NCI-H748 (cell line): Measurements from ENCODE around the gene TYW1B.
"Not testable (repeated sequence)": the region's sequence is repeated elsewhere in the genome, so short reads cannot be mapped to it uniquely, and the experiment has no call there.

Experiments used
- DNase-seq: peaks from one replicate; lab custom pipeline; 2025; ENCODE audit not compliant: unreplicated experiment; lab: John Stamatoyannopoulos, UW

Gene TYW1B

DNA sequence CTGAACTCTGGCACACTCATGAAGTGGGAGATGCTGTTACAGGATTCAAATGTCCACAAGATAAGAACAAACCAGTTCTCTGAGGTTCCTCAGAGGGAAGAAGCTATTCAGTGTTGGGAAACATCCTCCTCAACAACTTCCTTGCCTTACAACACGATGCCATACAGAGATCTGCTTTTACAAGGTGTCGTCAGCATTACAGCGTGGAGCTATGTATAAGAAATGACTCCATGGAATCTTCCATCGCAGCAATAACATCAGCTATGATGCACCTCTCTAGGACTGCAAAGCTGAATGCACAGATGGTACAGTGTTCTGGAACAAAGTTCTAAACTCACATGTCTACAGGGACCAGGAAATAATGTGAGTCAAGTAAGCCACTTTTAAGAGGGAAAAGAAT, 122.3 kb downstream of the TYW1B start:
- not testable (repeated sequence) for DNase-seq

DNA sequence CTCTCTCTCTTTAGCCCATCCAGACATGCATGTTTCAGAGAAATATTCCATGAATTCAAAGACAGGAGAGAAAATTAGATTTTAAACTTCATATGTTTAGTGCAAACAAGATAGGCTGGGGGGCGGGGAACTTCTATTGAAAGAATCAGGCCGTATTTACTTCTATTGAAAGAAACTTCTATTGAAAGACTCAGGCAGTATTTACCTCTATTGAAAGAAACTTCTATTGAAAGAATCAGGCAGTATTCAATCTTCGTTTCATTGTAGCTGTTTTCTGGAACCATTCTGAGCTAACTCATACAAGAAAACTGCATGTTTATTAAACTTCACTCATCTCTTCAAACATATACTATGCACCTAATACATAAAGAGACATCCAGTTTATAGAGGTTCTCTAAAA, 123.1 kb downstream of the TYW1B start:
- DNase-seq = no peak

DNA sequence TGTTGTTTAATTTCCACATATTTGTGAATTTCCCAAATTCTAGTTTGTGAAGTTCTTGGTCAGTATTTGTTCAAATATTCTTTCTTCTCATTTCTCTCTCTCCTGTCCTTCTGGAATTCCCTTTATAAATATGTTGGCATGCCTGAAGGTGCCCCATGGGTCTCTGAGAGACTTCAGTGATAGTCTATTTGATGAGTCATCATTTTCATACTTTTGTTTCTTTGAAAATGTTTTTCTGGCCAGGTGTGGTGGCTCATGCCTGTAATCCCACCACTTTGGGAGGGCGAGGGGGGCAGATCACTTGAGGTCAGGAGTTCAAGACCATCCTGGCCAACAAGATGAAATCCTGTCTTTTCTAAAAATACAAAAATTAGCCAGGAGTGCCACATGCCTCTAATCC, 127.5 kb downstream of the TYW1B start:
- not testable (repeated sequence) for DNase-seq

DNA sequence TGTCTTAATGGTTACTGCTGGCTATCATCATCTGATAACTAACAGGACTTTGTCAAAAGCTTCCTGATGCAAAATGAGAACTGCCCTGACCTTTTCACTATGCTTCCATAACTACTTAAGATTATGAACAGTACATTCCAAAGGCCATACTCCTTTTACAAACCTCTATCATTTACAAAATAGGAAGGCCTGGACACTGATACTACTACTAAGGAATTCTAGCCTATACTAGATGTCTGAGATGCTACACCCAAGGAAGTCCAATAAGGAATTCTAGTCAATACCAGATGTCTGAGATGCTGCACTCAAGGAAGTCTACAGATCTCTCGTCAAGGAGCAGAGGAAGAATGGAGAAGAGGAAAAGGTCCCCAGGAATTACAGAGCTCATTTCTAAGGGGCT, 130.9 kb downstream of the TYW1B start:
- not testable (repeated sequence) for DNase-seq

DNA sequence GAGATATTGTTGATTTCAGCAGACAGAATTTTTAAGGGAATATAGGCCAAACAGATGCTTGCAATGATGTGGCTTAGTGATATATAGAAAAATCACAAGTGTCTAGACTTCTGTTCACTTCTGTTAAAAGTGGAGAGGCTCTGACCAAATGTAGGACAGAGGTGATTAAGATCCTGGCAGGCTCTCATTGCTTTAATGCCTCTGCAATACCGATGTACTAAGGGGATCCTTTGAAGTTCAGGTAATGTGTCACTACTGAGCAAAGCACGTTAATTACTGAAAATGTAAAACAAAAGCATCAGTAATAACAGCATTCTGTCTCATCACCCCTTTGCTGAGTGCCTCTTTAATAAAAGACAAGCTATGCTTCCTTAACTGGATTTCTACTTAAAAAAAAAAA, 131.4 kb downstream of the TYW1B start:
- not testable (repeated sequence) for DNase-seq

DNA sequence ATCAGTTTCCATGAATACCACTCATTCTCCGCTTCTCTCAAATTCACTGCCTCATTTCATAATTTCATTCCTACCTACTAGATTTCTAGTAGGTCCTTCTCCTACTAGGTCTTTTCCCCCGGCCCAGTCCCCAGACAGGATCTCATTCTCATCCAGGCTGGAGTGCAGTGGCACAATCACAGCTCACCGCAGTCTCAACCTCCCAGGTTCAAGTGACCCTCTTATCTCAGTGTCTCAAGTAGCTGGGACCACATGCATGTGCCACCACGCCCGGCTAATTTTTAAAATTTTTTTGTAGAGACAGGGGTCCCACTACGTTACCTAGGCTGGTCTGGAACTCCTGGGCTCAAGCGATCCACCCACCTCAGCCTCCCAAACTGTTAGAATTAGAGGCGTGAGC, 132.5 kb downstream of the TYW1B start:
- DNase-seq = not testable (repeated sequence)

DNA sequence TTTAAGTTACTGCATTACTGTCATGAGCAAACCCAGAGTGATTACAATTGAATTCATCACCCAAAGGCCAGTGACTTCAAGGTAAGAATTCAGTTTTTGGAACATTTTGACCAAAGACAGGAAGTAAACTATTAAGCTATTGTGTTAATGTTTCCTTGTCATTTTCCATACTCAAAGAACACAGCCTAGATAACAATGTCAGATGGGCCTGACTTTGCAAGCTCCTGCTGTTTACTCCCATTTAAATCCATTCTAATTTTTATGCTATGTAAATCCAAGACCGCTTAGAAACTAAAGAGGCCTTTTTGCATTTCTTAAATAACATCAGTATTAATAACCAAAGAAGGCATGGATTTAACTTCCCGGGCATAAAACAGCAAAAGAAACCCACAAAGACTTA, 136.6 kb downstream of the TYW1B start:
- DNase-seq = not testable (repeated sequence)

DNA sequence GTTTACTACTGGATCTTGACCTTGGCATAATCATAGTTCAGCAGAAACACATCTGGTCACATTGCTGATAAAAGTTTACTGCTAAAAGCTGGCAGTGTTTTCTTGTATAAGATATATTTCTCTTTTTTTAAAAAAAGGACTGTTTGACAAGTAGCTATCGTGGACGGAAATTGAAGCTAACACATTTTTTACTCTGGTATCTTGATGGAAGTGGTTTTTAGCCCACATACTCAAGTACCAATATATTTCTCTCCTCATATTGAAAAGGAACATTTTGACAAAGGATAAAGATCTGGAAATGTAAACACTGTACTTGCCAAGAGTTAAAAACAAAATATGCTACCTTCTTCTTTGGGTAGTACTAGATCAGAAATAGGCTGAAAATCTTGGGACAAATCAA, 137.8 kb downstream of the TYW1B start:
- DNase-seq = not testable (repeated sequence)

DNA sequence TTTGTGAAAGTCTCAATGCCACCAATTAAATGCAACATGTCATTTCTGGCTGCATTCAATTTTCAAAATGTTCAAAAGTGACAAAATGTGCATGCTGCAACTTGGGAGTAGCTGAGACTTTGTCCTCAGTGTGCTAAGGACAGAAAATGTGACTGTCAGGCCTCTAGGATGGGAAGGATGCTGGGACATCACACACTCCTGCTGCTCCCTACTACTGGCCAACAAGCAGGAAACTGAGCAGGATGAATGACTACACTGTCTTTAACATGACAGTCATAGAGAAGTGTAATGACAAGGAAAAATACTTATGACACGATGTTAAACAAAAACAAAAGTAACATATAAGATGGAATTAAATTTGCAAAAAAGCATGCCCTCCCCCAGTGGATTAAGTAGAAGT, 138.7 kb downstream of the TYW1B start:
- DNase-seq = not testable (repeated sequence)

DNA sequence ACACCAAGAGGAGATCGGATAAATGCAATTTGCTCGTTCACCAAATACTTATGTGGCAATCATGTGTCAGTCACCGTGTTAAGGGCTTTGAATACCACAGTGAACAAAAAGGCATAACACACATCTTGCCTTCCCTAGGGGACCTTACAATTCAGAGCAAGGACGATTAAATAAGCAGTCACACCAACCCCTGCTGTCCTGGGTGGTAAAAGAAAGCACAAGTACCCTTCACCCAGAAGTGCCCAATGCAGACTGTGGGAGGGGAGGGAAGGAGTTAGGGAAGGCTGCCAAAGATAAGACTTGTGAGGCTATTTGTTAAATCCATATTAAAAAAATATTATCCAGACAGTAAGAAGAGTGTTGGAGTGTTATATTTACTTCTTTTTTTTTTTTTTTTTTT, 146.8 kb downstream of the TYW1B start:
- not testable (repeated sequence) for DNase-seq

DNA sequence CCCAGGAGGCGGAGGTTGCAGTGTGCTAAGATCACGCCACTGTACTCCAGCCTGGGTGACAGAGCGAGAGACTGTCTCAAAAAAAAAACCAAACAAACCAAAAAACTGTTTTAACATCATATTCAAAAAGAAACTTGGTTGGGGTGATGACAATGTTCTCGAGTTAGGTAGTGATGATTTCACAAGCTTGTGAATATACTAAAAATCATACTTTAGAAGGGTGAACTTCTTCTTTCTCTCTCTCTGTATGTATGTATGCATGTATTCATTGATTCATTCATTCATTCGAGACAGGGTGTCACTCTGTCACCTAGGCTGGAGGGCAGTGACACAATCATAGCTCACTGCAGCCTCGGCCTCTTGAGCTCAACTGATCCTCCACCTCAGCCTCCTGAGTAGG, 151.1 kb downstream of the TYW1B start:
- DNase-seq = not testable (repeated sequence)

DNA sequence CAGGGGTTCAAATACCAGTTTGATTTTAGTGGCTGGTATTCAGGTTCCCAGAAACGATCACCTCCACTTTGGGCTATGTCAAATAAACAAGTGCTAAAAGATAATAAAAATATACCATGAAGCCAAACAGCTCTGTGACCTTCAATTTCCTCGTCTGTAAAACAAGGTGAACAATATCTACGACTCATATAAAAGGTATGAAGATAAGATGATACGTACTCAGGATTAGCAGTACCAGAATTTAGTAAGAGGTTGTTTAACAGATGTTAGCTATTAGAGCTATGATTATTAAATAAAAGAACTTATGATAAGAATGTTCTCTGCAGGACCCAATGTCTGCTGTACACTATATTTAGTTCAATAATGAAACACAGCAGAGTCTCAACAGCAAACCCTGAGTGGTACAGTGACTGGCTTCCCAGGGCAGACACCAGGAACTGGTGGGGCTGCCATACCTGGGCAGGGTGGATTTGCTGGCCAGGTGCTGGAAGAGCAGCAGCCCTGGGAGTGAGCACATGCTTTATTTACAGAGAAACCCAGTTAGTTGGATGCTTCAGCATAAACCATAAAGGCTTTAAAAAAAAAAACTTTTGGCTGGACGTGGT, 151.8 kb downstream of the TYW1B start:
- DNase-seq = not testable (repeated sequence)

DNA sequence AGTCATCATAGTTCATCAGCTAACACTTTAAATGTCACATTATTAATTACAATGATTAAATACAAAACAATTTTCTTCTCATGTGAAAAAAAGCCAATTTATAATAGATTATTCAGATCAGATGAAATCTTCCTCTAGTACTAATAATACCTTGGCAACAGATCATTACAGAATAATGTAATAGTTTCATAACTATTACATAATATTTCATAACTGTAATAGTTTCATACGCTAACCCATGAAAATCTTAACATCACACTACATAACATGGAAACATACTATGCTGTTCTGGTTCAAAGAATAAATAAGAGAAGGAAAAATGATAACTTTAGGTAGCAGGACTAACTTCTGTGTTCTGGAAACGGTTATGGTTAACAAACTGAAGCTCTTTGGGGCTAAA, 152.3 kb downstream of the TYW1B start:
- not testable (repeated sequence) for DNase-seq

DNA sequence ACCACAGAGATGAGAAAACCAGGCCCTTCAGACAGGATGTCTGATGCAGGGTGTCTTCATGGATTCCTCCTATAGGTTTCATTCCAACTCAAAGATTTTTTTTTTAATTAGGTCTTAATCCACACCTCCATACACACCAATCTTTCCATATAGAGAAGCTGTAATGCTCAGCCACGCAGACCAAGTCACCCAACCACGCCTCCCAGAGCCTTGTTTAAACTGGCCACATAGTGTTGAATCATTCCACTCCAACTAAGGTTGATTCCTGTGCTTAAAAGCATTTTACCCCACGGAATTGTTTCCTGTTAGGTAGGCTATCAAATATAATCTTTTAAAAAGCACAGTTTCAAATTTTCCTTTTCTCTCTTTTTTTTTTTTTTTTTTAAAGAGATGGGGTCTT, 153.6 kb downstream of the TYW1B start:
- no peak for DNase-seq

DNA sequence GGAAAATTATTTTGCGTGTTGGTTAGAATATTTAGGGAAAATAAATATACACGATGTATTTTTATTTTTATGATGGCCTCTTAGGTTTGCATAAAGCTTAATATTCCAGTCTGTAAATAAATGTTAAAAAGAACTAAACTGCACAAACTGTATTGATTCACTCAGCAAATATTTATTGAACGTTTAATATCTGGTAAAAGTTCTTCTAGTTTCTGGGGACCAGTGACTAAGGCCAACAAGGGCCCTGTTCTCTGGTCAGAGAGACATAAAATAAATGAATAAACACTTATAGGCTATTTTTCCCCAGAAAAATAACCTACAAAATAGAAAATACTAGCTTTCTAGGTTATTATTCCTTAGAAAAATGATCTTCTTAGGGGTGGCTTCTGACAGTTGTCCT, 157.2 kb downstream of the TYW1B start:
- DNase-seq = not testable (repeated sequence)

DNA sequence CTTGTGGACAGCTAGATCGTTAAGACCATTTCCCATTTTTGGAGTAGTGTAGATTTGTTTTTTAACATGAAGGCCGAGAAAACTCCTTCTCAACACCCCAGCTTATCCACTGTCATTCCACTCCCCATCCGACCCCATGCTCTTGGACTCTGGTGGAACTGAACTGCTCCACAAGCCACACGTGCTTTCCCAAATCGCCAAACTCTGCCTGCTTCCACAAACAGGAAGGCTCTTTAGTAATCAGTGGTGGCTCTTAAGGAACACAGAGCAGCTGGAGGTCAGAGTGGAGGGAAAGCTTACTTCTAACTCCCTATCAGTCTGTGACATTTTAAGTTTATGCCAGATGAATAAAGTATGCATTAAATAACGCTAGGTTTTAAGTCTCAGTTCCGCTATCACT, 159.6 kb downstream of the TYW1B start:
- not testable (repeated sequence) for DNase-seq

DNA sequence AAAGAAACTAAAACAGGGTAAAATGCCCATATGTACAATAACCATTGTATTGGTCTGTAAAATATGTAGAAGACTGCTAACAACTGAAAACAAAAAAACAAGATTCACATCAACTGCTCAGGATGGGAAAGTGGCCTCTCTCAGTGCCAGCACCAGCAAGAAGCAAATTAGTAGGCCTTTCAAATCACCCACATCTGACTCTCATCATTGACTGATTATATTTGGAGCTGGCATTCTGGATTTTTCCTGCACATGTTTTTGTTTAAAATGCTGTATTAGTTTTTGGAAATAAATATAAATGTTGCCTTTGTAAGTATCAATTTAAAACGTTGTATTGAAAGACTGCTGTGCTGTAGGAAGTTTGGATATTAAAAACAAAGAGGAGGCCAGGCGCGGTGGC, 161.0 kb downstream of the TYW1B start:
- not testable (repeated sequence) for DNase-seq

DNA sequence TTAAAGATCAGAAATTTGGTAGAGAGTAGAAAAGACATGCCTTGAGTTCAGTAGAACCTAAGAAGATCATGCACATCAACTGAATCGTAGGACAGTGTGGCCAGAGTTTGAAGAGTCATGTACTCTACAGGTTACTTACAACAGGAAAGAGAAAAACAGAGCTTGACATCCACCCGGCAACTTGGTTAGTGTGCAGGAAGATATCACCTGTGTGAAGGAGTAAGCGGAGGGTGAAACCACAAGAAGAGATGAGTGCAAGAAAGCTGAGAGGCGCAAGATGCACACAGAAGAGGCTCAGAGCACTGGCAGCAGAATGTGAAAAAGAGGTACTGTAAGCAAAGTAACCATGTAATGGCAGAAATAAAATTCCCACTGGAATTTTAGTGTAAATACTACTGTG, 179.4 kb downstream of the TYW1B start:
- not testable (repeated sequence) for DNase-seq

DNA sequence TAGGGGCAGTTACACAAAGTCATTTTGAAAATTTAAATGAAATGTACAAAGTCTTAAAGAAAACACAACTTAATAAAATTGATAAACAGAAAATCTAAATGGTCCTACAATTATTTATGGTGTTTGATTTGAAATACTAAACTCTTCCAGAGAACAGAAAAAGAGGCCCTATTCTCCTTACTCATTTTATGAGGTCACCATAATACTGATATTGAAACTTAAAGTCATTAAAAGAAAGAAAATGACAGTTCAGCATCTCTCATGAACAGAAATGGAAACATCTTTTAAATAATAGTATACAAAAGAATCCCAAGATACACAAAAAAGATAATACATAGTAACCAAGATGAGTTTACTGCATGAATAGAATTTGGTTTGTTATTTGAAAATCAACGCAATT, 184.3 kb downstream of the TYW1B start:
- DNase-seq = not testable (repeated sequence)

DNA sequence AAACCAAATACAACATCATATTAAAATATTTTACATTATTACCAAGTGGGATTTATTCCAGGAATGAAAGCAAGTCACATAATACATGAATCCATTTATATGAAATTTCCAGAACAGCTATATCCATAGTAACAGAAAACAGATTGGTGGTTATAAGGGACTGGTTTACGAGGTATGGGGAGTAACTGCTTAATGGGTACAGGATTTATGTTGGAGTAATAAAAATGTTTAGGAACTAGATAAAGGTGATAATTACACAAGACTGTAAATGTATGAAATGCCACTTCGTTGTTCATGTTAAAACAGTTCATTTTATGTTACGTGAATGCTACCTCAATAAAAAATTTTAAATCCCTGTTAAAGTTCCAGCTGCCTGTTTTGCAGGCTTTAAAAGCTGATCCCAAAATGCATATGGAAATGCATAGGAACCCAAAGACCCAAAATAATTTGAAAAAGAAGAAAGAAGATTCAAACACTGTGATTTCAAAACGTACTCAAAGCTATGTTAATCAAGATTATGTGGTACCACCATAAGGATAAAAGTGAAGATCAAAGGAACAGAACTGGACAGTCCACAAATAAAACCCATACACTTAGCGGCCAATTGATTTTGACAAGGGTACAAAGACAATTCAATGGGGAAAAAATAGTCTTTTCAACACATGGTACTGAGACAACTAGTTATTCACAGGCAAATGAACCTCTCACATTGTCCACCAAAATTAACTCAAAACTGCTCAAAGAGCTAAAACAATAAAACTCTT, 186.3 kb downstream of the TYW1B start:
- not testable (repeated sequence) for DNase-seq

DNA sequence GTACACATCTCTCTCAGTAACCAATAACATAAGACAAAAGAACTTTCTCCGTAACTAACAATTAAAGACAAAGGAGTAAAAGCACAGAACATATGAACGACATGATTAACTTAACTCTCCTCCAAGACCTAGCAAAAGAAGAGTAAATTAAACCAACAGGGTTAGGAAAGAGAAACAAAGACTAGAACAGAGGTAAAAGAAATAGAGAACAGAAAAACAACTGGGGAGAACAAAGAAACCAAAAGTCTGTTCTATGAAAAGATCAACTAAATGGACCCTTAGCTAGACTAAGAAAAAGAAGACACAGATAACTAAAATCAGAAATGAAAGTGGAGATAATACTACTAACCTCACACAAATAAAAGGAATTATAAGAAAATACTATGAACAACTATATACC, 187.3 kb downstream of the TYW1B start:
- not testable (repeated sequence) for DNase-seq

DNA sequence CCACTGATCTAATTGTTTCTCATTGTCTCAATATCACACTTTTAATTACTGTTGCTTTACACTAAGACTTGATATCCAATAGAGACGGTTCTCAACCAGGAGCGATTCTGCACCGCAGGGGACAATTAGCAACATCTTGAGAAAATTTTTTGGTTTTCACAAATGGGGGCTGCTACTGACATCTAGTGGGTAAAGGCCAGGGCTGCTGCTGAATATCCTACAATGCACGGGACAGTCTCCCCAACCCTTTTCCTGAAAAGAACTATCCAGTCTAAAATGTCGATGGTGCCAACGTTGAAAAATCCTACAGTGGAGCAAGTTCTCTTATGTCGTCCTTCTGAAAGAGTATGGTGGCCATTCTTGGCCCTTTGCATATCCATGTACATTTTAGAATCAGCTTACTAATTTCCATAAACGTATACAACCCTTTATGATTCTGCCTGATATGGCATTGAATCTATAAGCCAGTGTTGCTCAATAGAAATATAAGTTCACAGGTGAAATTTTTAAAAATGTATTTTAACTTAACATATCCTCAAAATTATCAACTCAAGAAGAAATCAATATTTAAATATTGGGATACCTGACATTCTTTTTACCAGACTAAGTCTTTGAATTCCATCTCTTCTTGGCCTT, 192.6 kb downstream of the TYW1B start:
- not testable (repeated sequence) for DNase-seq
